ENCODE data around the gene MAST2. TPM values are rescaled to one million over a fixed set of nuclear protein-coding genes. Genes with fewer than 3 reads are reported as not detected.

The MAST2 gene
- total and polyA plus RNA-seq, 9 of the 15 experiments (the other 6 are each of a cell fraction or from before 2014, with no cell fraction given), result 0.73 to 32.0 (median 17.8) TPM

- TF ChIP-seq REST (IDR thresholded peaks at IDR 0.05; ENCODE audit: borderline replicate concordance), result no peak
- TF ChIP-seq REST (CRISPR knock-in tag; IDR thresholded peaks at IDR 0.05; ENCODE audit: low read depth), result no peak
Measured at GRCh38 chr1:45953934-45954847, 150.8 kb downstream of the MAST2 start (continued).
